Gastroesophageal sphincter (tissue), 4 donors: Measurements from ENCODE around the gene OR10AG1. TPM values are rescaled to one million over a fixed set of nuclear protein-coding genes. Genes with fewer than 3 reads are reported as not detected.

Experiments used
- ATAC-seq: fragments of 150-250 bp; one replicate; pipeline ENCODE4 v1.9.1; 2016; ENCODE audit warnings: mild to moderate bottlenecking, moderate library complexity
- H3K27ac ChIP-seq, 4 donors: fragments of 200-600 bp; sonication (generic) in 3 of 4; 1 replicate in 3 of 4; 2 replicates in 1 of 4; pipeline ENCODE4 v1.5.1; 2016 to 2019
- H3K27me3 ChIP-seq: fragments of 200-600 bp; sonication (generic); one replicate; pipeline ENCODE4 v1.5.1; 2019
- H3K36me3 ChIP-seq, 2 donors: fragments of 200-600 bp; sonication (generic); one replicate each; pipeline ENCODE4 v1.5.1; 2019; ENCODE audit warnings: control low read depth in 1 of 2
- H3K4me1 ChIP-seq, 3 donors: fragments of 200-600 bp; sonication (generic); 1 replicate in 2 of 3; 2 replicates in 1 of 3; pipeline ENCODE4 v1.5.1; 2016 to 2019; ENCODE audit warnings: control low read depth in 2 of 3
- H3K4me3 ChIP-seq, 2 donors: fragments of 200-600 bp; sonication (generic); one replicate each; pipeline ENCODE4 v1.5.1; 2019; ENCODE audit warnings: mild to moderate bottlenecking in 1 of 2, moderate library complexity in 1 of 2
- H3K9me3 ChIP-seq, 3 donors: fragments of 200-600 bp; sonication (generic); one replicate each; pipeline ENCODE4 v1.5.1; 2017 to 2019; ENCODE audit warnings: control low read depth in 2 of 3
- CTCF ChIP-seq, 4 experiments: fragments of 200-600 bp in 2 of 4; fragments of 450-650 bp in 2 of 4; sonication (generic) in 1 of 4; IDR thresholded peaks; one replicate each; pipeline ENCODE4 v1.5.1; 2017 to 2019; ENCODE audit warnings: antibody characterized with exemption in 4 of 4, mild to moderate bottlenecking in 2 of 4, moderate library complexity in 2 of 4
- EP300 ChIP-seq: sonication (generic); formaldehyde crosslinking; IDR thresholded peaks from one replicate; pipeline ENCODE4 v1.6.1; 2017; ENCODE audit warnings: antibody characterized with exemption, mild to moderate bottlenecking
- POLR2A ChIP-seq, 2 donors: fragments of 450-650 bp; IDR thresholded peaks; one replicate each; pipeline ENCODE4 v1.6.1; 2017; ENCODE audit warnings: antibody characterized with exemption in 2 of 2, mild to moderate bottlenecking in 2 of 2, moderate library complexity in 1 of 2
- POLR2AphosphoS5 ChIP-seq: sonication (generic); formaldehyde crosslinking; IDR thresholded peaks from one replicate; pipeline ENCODE4 v1.6.1; 2017; ENCODE audit warnings: antibody characterized with exemption
- WGBS, 2 donors: methylation state at CpG; one replicate each; pipeline ENCODE4 v1.1.5; 2018; ENCODE audit warnings: low coverage in 1 of 2; 5-methylcytosine and 5-hydroxymethylcytosine counted together
- total RNA-seq, 4 donors: library from RNA; depleted of rRNA; stranded (reverse); fragments of >200 nt; gene quantifications; one replicate each; pipeline ENCODE4 v1.1.0, GENCODE V29; 2016

The OR10AG1 gene
- total RNA-seq, 4 donors from 2014 or later = not detected

GRCh38 chr11:55967914-55968313 is 1.8 kb downstream of the OR10AG1 start:
- no peaks in the 10 kb centered on the region for H3K36me3 ChIP-seq
- H3K9me3 ChIP-seq = no peaks in the 10 kb centered on the region
- TF ChIP-seq CTCF (IDR thresholded peaks at IDR 0.05) (no peak), EP300 (no peak), POLR2A (IDR thresholded peaks at IDR 0.05) (no peak), POLR2AphosphoS5 (no peak)
- WGBS, 2 donors = 73 to 91% methylated on average over 5 of the region's 5 CpGs
- H3K27ac ChIP-seq = no peak overlapping the region
- H3K4me3 ChIP-seq = no peak overlapping the region
- H3K4me1 ChIP-seq = no peaks in the 10 kb centered on the region
- no peak for ATAC-seq
- H3K27me3 ChIP-seq = no peaks in the 10 kb centered on the region

- WGBS, 2 donors = 66 to 77% methylated on average over 2 of the region's 2 CpGs
- ATAC-seq = no peak
- no peaks in the 10 kb centered on the region for H3K27me3 ChIP-seq
- H3K9me3 ChIP-seq = no peaks in the 10 kb centered on the region
- TF ChIP-seq POLR2AphosphoS5 = no peak
- TF ChIP-seq EP300 = no peak
- TF ChIP-seq CTCF (IDR thresholded peaks at IDR 0.05) = no peak
- TF ChIP-seq POLR2A (IDR thresholded peaks at IDR 0.05) = no peak
- H3K4me1 ChIP-seq = no peaks in the 10 kb centered on the region
- H3K27ac ChIP-seq = no peak overlapping the region
- no peaks in the 10 kb centered on the region for H3K36me3 ChIP-seq
- no peak overlapping the region for H3K4me3 ChIP-seq
These were observed 3.4 kb downstream of the OR10AG1 start for GRCh38 chr11:55966391-55966790.

GRCh38 chr11:55956521-55956920 is 13.2 kb downstream of the OR10AG1 start:
- Histone ChIP-seq H3K27me3 (no peaks in the 10 kb centered on the region), H3K4me1 (no peaks in the 10 kb centered on the region), H3K36me3 (no peaks in the 10 kb centered on the region), H3K27ac (no peak overlapping the region), H3K4me3 (no peak overlapping the region), H3K9me3 (no peaks in the 10 kb centered on the region)
- no peak for ATAC-seq
- WGBS, 2 donors = 63 to 79% methylated on average over 4 of the region's 4 CpGs
- TF ChIP-seq CTCF (IDR thresholded peaks at IDR 0.05) = no peak
- TF ChIP-seq POLR2A (IDR thresholded peaks at IDR 0.05) = no peak
- TF ChIP-seq POLR2AphosphoS5 = no peak
- no peak for TF ChIP-seq EP300

GRCh38 chr11:55949330-55949729 is 20.4 kb downstream of the OR10AG1 start:
- no peaks in the 10 kb centered on the region for H3K36me3 ChIP-seq
- H3K27ac ChIP-seq = no peak overlapping the region
- no peaks in the 10 kb centered on the region for H3K4me1 ChIP-seq
- TF ChIP-seq POLR2A (IDR thresholded peaks at IDR 0.05) (no peak), POLR2AphosphoS5 (no peak), CTCF (IDR thresholded peaks at IDR 0.05) (no peak), EP300 (no peak)
- 44 to 60% methylated on average over 1 of the region's 4 CpGs for WGBS, 2 donors
- no peaks in the 10 kb centered on the region for H3K27me3 ChIP-seq
- no peaks in the 10 kb centered on the region for H3K9me3 ChIP-seq
- no peak for ATAC-seq
- H3K4me3 ChIP-seq = no peak overlapping the region

GRCh38 chr11:55942785-55943392 is 26.9 kb downstream of the OR10AG1 start:
- no peaks in the 10 kb centered on the region for H3K9me3 ChIP-seq
- no peak overlapping the region for H3K4me3 ChIP-seq
- no peak for ATAC-seq
- TF ChIP-seq EP300 (no peak), CTCF (IDR thresholded peaks at IDR 0.05) (peak in 1 of 4 experiments; percentile 28)
- H3K27ac ChIP-seq = no peak overlapping the region
- no peaks in the 10 kb centered on the region for H3K36me3 ChIP-seq
- no peaks in the 10 kb centered on the region for H3K27me3 ChIP-seq
- 2% methylated on average over 3 of the region's 3 CpGs for WGBS, 2 donors
- H3K4me1 ChIP-seq = no peaks in the 10 kb centered on the region
